Measurements from ENCODE around the gene NDUFA8. TPM values are rescaled to one million over a fixed set of nuclear protein-coding genes. Genes with fewer than 3 reads are reported as not detected.
A peak's percentile ranks its signal among the peaks of the same experiment; 100 is the strongest.

The NDUFA8 gene
- total RNA-seq, 1 donor from 2014 or later: 48.5 TPM

- H3K27me3 Mint-ChIP-seq (ENCODE audit: unreplicated experiment): peaks cover 11% of the 10 kb centered on the region
- DNase-seq (ENCODE audit: extremely low spot score, unreplicated experiment): peak; percentile 91
- TF ChIP-seq CTCF (IDR thresholded peaks at IDR 0.05): peak; percentile 99
- H3K4me1 Mint-ChIP-seq (ENCODE audit: unreplicated experiment): peaks cover 14% of the 10 kb centered on the region
- no peaks in the 10 kb centered on the region for H3K9me3 Mint-ChIP-seq (ENCODE audit: unreplicated experiment)
- H3K4me3 Mint-ChIP-seq (ENCODE audit: unreplicated experiment): no peak overlapping the region
- no peak overlapping the region for H3K27ac Mint-ChIP-seq (ENCODE audit: unreplicated experiment)
- H3K36me3 Mint-ChIP-seq (ENCODE audit: unreplicated experiment): no peaks in the 10 kb centered on the region
Measured at GRCh38 chr9:122122903-122123632, 36.5 kb downstream of the NDUFA8 start.

- Mint-ChIP-seq H3K27me3 (ENCODE audit: unreplicated experiment) (peaks cover 11% of the 10 kb centered on the region), H3K27ac (ENCODE audit: unreplicated experiment) (no peak overlapping the region), H3K36me3 (ENCODE audit: unreplicated experiment) (no peaks in the 10 kb centered on the region), H3K9me3 (ENCODE audit: unreplicated experiment) (no peaks in the 10 kb centered on the region), H3K4me1 (ENCODE audit: unreplicated experiment) (peaks cover 14% of the 10 kb centered on the region), H3K4me3 (ENCODE audit: unreplicated experiment) (no peak overlapping the region)
- no peak for DNase-seq (ENCODE audit: extremely low spot score, unreplicated experiment)
- TF ChIP-seq CTCF (IDR thresholded peaks at IDR 0.05): no peak
Measured at GRCh38 chr9:122122468-122122867, 37.1 kb downstream of the NDUFA8 start.

DNA sequence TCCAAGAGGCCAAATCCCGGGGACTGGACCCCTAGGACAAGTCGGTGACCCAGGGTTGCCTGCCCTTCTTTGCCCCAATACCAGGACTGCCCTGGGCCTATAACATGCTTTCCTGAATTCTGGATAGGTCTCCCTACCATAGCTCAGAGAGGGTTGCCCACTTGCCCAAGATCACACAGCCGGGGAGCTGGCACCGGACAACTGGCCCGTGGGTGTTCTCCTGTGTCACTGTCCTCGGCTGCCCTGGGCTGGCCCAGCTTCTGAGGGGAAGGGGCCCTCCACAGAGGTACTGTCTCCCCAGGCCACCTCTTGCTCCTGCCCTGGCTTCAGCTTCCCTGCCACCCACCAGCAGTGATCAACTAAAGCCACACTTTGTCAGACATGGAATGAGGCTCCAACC lies 37.6 kb downstream of the NDUFA8 start:
- no peaks in the 10 kb centered on the region for H3K36me3 Mint-ChIP-seq (ENCODE audit: unreplicated experiment)
- H3K9me3 Mint-ChIP-seq (ENCODE audit: unreplicated experiment): no peaks in the 10 kb centered on the region
- peaks cover 14% of the 10 kb centered on the region for H3K4me1 Mint-ChIP-seq (ENCODE audit: unreplicated experiment)
- no peak for TF ChIP-seq CTCF (IDR thresholded peaks at IDR 0.05)
- peaks cover 11% of the 10 kb centered on the region for H3K27me3 Mint-ChIP-seq (ENCODE audit: unreplicated experiment)
- no peak overlapping the region for H3K27ac Mint-ChIP-seq (ENCODE audit: unreplicated experiment)
- H3K4me3 Mint-ChIP-seq (ENCODE audit: unreplicated experiment): no peak overlapping the region
- no peak for DNase-seq (ENCODE audit: extremely low spot score, unreplicated experiment)

- Mint-ChIP-seq H3K36me3 (ENCODE audit: unreplicated experiment) (no peaks in the 10 kb centered on the region), H3K27me3 (ENCODE audit: unreplicated experiment) (peaks cover 12% of the 10 kb centered on the region), H3K27ac (ENCODE audit: unreplicated experiment) (no peak overlapping the region), H3K4me3 (ENCODE audit: unreplicated experiment) (no peak overlapping the region), H3K4me1 (ENCODE audit: unreplicated experiment) (peaks cover 10% of the 10 kb centered on the region), H3K9me3 (ENCODE audit: unreplicated experiment) (no peaks in the 10 kb centered on the region)
- no peak for DNase-seq (ENCODE audit: extremely low spot score, unreplicated experiment)
- no peak for TF ChIP-seq CTCF (IDR thresholded peaks at IDR 0.05)
Measured at GRCh38 chr9:122121391-122121790, 38.2 kb downstream of the NDUFA8 start.

- DNase-seq (ENCODE audit: extremely low spot score, unreplicated experiment): no peak
- H3K9me3 Mint-ChIP-seq (ENCODE audit: unreplicated experiment): no peaks in the 10 kb centered on the region
Measured at GRCh38 chr9:122120316-122121071, 39.1 kb downstream of the NDUFA8 start.

More at GRCh38 chr9:122120316-122121071, 39.1 kb downstream of the NDUFA8 start:
- H3K4me1 Mint-ChIP-seq (ENCODE audit: unreplicated experiment): peaks cover 3% of the 10 kb centered on the region
- H3K27me3 Mint-ChIP-seq (ENCODE audit: unreplicated experiment): peaks cover 20% of the 10 kb centered on the region
- no peak for TF ChIP-seq CTCF (IDR thresholded peaks at IDR 0.05)
- no peaks in the 10 kb centered on the region for H3K36me3 Mint-ChIP-seq (ENCODE audit: unreplicated experiment)
- no peak overlapping the region for H3K4me3 Mint-ChIP-seq (ENCODE audit: unreplicated experiment)
- H3K27ac Mint-ChIP-seq (ENCODE audit: unreplicated experiment): no peak overlapping the region

All from osteocyte (in vitro differentiated cells).